CD4-positive, alpha-beta T cell treated with Interleukin-6 for 4 hours (primary cell): ENCODE measurements around the gene NHLRC2.
"Not testable (repeated sequence)": the region's sequence is repeated elsewhere in the genome, so short reads cannot be mapped to it uniquely, and the experiment has no call there.

Experiments used
- DNase-seq: peaks from one replicate; pipeline ENCODE4 v3.0.0-alpha.2; 2020; ENCODE audit warnings: mixed read lengths

The NHLRC2 gene

GRCh38 chr10:113914956-113915355 lies 60.5 kb downstream of the NHLRC2 start:
- no peak for DNase-seq

DNA sequence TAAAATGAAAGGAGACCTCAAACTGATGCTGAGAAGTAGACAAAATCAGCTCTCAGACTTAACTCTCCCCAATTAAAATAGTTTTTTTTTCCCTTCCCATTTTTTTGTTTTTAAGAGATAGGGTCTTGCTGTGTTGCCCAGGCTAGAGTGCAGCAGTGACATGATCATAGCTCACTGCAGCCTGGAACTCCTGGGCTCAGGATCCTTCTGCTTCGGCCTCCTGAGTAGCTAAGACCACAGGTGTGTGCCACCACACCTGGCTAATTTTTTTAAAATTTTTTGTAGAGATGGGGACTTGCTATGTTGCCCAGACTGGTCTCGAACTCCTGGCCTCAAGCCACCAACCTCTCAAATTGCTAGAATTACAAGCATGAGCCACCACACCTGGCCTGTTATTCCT lies 61.1 kb downstream of the NHLRC2 start:
- no peak for DNase-seq

DNA sequence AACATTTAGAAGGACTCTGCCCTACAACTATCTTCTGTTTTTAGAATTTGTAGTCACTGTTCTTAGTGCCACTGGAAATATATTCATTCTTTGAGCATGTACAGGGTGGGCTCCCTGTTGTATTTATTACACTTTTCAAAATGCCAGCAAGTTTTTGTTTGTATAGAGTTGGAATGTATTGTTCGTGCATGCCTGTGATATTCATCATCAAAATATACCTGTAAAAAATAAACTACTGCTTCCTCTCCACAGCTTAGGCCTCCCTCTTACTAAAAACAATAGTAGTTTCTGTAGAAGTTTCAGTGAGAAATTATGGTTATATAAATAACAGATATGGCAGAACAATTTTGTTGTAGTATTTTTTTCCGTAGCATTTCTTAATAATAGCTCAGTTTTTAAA lies 61.6 kb downstream of the NHLRC2 start:
- DNase-seq = no peak

DNA sequence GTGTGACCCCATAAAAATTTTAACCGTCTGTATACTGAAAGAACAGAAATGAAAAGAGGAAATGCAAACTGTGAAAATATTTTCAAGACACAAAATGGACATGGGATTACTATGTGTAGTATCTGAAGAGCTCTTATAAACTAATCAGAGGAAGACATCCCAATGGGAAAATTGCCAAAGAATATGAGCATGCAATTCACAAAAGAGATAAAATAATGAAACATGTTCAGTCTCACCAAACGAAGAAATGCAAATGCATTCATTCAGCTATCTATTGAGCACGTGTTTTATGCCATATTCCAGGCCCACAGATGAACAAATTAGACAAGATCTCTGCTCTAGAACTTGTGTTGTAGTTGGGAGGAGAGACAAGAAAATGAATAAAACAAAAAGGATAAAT lies 63.2 kb downstream of the NHLRC2 start:
- no peak for DNase-seq

- DNase-seq = no peak
Measured at GRCh38 chr10:113920114-113920513, 65.7 kb downstream of the NHLRC2 start.

DNA sequence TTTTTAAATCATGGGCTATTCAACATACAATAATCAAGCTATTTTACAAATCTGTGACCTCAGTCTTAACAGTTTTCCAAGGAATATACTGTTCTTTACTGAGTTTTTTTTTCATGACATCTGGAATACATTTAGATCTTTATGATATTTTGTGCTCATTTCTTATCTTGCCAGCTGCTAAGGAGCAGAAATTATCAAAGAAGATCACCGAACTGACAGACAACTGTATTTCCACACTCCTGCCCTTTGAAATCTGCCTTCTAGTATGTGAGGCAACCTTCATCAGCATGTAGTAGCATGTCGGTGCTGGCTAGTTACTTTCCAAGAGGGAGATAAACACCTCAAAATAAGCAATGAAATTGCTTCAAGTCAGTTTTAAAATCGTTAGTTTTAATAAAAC lies 66.4 kb downstream of the NHLRC2 start:
- no peak for DNase-seq

GRCh38 chr10:113921561-113922370 lies 67.3 kb downstream of the NHLRC2 start:
- DNase-seq = no peak

- DNase-seq = peak; percentile 6
Measured at GRCh38 chr10:113922787-113923570, 68.5 kb downstream of the NHLRC2 start.

GRCh38 chr10:113924186-113924585 lies 69.7 kb downstream of the NHLRC2 start:
- DNase-seq = no peak

- no peak for DNase-seq
Measured at GRCh38 chr10:113924664-113925063, 70.2 kb downstream of the NHLRC2 start.

DNA sequence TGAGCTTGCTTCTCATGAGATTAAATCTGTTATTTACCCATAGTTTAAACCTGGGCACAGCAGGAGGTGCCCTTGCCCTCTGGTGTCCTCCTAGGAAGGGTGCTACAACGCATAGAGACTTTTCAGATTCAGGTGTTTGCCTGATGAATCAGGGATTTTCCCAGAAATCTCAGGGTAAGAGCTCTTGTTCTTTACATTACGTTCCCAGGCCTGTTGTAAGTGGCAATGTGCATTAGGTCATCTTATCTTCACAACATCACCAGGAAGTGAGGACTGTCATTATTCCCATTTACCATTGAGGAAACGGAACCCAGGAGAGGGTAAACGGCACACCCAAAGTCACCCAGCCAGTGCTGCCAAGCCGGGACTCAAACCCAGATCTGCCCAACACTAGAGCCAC lies 73.0 kb downstream of the NHLRC2 start:
- no peak for DNase-seq

DNA sequence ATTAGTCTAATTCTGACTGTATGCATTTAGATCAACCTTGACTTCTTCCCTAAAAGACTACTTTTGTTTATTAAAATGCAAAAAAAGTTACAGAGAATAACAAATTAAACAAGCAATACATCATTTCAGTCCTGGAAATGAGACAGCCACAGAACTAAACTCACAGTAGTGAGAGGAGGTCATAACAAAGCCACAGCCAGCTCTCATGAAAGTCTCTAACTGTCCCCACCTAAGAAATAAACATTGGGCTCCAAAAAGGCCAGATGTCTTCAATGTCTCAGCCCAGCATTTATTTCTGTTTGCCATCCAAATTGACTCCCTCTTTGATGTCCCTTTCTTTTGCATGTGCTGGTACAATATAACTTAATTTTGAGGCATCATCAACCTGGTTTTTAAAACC lies 74.4 kb downstream of the NHLRC2 start:
- DNase-seq = no peak

DNA sequence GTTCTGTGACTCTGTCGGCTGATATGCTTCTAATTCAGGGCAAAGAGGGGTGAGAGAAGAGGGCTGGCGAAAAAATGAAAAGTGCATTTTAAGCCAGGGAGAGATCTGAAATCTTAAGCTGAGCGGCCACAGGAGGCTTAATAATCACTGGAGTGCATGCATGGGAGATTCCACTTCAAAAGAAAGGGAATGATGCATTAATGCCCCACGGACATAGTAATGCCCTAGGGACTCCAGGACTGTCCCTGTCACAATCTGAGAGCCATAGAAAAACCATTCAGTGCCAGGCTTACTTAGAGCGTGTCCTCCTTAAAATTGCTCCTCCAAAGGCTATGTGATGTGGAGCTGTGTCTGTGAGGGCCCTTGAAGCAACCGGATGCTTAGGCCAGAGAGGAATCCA lies 75.1 kb downstream of the NHLRC2 start:
- DNase-seq = no peak

DNA sequence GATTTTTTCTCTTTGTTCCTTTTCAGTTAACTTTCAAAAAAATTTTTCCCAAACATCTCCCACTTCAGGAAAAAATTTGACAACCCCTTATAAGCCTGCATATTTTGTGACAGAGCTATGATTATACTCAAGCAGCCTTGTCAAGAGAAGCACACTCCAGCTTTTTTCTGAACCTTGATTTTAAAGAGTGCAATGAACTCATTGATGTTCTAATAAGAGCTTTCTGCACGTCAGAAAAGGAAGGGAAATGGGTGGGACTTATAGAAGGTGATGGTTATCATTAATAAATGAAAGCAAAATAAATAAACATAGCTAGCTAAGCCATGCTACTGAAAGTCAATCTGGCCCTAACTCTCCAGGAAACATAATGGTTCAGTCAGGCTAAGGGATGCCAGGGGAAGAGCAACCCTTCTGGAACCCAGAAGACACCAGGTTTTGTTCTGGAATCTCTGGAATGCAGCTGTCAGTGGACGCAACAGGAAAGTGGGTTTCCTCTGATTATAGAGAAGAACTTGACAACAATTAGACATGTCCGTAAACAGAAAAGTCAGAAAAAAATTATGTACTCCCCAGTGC lies 76.1 kb downstream of the NHLRC2 start:
- DNase-seq = no peak

DNA sequence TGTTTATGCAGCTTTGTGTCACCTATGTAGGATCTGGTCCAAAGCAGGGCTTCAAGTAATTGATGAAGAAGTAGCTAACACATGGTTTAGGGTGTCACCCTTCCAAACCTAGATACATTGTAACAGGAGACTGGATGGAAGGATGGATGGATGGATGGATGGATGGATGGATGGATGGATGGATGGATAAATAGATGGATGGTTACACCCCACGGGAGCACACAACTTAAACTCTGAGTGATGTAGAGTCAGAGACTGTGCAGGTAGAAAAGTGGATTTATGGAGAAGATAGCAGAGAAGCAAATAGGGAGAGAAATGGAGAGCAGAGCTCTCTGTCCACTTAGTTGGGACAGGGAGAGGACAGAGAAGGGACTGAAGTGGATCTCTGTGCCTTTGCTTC lies 78.4 kb downstream of the NHLRC2 start:
- no peak for DNase-seq

GRCh38 chr10:113933894-113934532 lies 79.6 kb downstream of the NHLRC2 start:
- DNase-seq = no peak

DNA sequence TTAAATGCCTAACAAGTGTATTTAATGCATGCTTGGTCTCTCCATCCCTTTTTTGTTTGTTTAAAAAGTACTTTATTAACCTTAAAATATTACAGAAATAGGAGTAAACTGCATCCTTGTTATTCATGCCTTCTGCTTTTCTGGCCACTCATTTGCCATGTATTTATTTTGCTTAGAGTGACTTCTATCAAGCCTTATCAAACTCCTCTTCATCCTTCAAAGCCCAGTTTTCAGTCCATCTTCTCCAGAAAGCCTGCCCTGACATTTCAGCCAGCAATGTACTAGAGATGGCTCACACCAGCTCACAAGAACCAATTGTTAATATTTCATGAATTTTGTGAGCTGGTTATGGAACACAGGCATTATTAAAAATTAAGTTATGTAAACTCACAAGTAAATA lies 82.8 kb downstream of the NHLRC2 start:
- no peak for DNase-seq

DNA sequence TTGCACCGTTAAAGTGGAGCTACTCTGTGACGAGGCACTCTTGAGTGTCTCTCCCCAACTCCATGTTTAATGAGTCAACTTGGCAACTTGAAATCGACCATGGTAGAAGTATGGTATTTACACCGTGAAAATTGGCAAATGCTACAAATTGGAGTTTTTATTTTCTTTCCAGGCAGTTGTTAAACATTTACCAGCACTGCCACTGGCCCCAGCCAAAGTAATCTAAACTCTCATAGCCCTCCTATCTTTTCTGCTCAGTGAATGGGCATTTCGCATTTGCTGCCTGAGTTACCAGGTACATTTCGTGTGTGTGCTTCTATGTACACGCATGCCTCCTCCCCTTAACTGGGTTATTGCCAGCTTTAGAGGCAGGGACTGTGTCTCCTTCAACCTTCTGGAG lies 83.3 kb downstream of the NHLRC2 start:
- DNase-seq = no peak

DNA sequence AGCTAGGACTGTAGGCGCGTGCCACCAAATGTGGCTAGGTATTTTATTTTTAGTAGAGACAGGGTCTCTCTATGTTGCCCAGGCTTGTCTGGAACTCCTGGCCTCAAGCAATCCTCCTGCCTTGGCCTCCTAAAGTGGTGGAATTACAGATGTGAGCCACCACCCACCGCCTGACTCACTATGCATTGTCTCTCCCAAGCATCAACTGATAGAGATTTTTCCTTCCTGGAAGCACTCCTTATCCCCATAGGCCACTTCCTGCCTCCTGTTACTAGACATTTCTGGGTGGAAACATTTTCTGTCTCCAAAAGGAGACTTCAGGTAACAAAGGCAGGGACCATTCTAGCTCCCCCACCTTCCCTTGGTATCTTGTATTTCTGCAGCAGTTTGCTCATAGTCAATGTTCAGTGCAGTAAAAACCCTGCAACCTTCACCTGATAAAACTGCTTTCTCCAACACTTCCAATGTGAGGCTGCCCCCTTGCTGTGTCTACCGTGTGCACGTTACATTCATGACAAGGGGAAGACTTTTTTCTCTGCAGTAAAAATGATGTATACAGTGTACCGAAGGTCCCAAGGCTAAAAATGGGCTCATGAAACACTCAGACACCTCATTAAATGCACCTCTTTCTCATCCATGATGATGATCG lies 84.9 kb downstream of the NHLRC2 start:
- DNase-seq = no peak

- DNase-seq = no peak
Measured at GRCh38 chr10:113941140-113941539, 86.7 kb downstream of the NHLRC2 start.

GRCh38 chr10:113943196-113943595 lies 88.7 kb downstream of the NHLRC2 start:
- DNase-seq = not testable (repeated sequence)

DNA sequence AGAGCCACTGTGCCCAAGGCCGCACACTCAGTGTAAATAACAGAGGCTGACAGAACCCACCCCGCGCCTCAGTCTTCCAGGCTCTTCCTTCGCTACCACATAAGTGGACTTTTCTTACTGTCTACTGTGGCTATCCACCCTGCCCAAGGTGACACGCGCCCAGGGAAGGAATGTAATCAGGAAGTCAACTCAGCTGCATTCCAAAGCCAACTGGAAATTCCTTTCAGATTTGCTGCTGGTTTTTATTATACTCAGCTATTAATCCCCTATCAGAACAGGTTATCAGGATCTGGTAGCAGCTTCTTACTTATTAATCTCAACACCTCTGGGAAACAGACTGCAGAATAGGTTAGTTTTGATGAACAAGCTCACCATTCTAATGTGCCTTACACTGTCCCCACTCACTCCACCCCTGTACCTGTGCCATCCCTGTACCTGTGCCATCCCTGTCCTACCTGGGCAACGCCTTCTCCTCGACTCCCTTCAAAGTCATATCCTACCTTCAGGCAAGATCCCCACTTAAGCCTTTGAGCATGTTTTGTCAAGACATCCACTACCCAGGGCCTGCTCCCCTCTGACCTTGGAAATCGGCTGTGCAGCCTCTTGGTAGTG lies 90.7 kb downstream of the NHLRC2 start:
- DNase-seq = no peak

- DNase-seq = no peak
Measured at GRCh38 chr10:113945687-113946085, 91.2 kb downstream of the NHLRC2 start.
